ENCODE measurements around the gene NACA. TPM values are rescaled to one million over a fixed set of nuclear protein-coding genes. Genes with fewer than 3 reads are reported as not detected.

The NACA gene
- total and polyA plus RNA-seq, 8 donors = 305 to 892 (median 506) TPM

- no peak for ATAC-seq
These were observed 57.0 kb downstream of the NACA start for GRCh38 chr12:56668197-56668457.

More at GRCh38 chr12:56668197-56668457, 57.0 kb downstream of the NACA start:
- H3K9me3 ChIP-seq = no peaks in the 10 kb centered on the region
- H3K4me3 ChIP-seq = no peak overlapping the region
- H3K27me3 ChIP-seq = no peaks in the 10 kb centered on the region
- H3K4me1 ChIP-seq = peaks cover 9 to 17% (median 15%) of the 10 kb centered on the region in 3 donors
- FAIRE-seq (no peak), DNase-seq (no peak)
- peaks cover 0 to 72% (median 27%) of the 10 kb centered on the region in 3 donors for H3K36me3 ChIP-seq
- no peak overlapping the region for H3K27ac ChIP-seq
- no peak for TF ChIP-seq CTCF (IDR thresholded peaks at IDR 0.05)
- intact Hi-C loops (cut with DNase I) = no loop called here
- 64% methylated on average over 2 of the region's 2 CpGs for WGBS, 2 donors

Other genes with a start within 250 kb of the NACA start
- 10 to 100 TPM; 14.6 to 49.1 (median 31.0) TPM for gene GLS2, start 237.1 kb downstream of the NACA start, total RNA-seq
- 10 to 100 TPM; 33.6 to 35.5 TPM for gene GLS2, start 237.1 kb downstream of the NACA start, polyA plus RNA-seq
- 10 to 100 TPM in 4 of 6 donors, 1 to 10 TPM in 2; 8.5 to 30.8 (median 12.1) TPM for gene RBMS2, start 203.5 kb downstream of the NACA start, total RNA-seq
- gene RBMS2, start 203.5 kb downstream of the NACA start, polyA plus RNA-seq = 1 to 10 TPM; 5.4 to 6.2 TPM
- gene BAZ2A, start 95.0 kb downstream of the NACA start, total RNA-seq = 10 to 100 TPM; 29.7 to 59.9 (median 39.1) TPM
- gene BAZ2A, start 95.0 kb downstream of the NACA start, polyA plus RNA-seq = 10 to 100 TPM; 26.7 to 58.0 TPM
- 100 to 1,000 TPM; 152 to 237 (median 211) TPM for gene ATP5F1B, start 79.3 kb downstream of the NACA start, total RNA-seq
- gene ATP5F1B, start 79.3 kb downstream of the NACA start, polyA plus RNA-seq = 100 to 1,000 TPM; 126 to 299 TPM
- 10 to 100 TPM; 48.8 to 98.1 (median 69.3) TPM for gene PTGES3, start 37.0 kb downstream of the NACA start, total RNA-seq
- 10 to 100 TPM; 33.4 to 86.4 TPM for gene PTGES3, start 37.0 kb downstream of the NACA start, polyA plus RNA-seq
- 1 to 10 TPM; 2.8 to 6.5 (median 4.2) TPM for gene PRIM1, start 27.0 kb upstream of the NACA start, total RNA-seq
- 1 to 10 TPM; 2.4 to 4.4 TPM for gene PRIM1, start 27.0 kb upstream of the NACA start, polyA plus RNA-seq
- gene HSD17B6, start 38.0 kb upstream of the NACA start, total RNA-seq = under 1 TPM in 3 of 6 donors, not detected in 3; 0.12 to 0.66 (median 0.31) TPM
- gene HSD17B6, start 38.0 kb upstream of the NACA start, polyA plus RNA-seq = 1 to 10 TPM in 1 of 2 donors, under 1 TPM in 1; 0.15 to 1.3 TPM
- not detected for gene SDR9C7, start 209.1 kb upstream of the NACA start, total RNA-seq
- not detected for gene SDR9C7, start 209.1 kb upstream of the NACA start, polyA plus RNA-seq
- gene RDH16, start 232.3 kb upstream of the NACA start, total RNA-seq = under 1 TPM; 0.08 to 0.35 (median 0.25) TPM
- gene RDH16, start 232.3 kb upstream of the NACA start, polyA plus RNA-seq = under 1 TPM; 0.77 to 0.84 TPM

All from pancreas (tissue), 10 donors.